ENCODE measurements around the gene FBXO24. TPM values are rescaled to one million over a fixed set of nuclear protein-coding genes. Genes with fewer than 3 reads are reported as not detected.

FBXO24 gene
- total RNA-seq, 1 donor from 2014 or later = 0.79 TPM

DNA sequence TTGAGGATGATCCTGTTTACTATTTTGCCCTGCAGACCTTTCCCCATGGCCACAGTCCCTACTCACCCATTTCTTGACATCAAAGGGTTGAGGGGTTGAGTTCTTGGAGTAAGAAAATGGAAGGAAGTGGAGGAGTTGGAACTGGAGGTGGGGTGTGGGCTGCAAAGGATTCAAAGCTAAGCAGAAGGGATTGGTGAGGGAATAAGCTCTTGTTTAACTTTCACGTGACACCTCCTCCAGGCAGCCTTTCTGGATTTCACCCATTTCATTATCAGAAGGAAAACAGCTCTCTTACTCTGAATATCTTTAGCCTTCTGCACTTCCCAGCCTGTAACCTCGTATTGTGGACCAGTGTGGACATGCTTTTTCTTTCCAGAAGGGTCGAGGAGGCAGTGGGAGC, 39.9 kb downstream of the FBXO24 start:
- TF ChIP-seq, protein P1, sequence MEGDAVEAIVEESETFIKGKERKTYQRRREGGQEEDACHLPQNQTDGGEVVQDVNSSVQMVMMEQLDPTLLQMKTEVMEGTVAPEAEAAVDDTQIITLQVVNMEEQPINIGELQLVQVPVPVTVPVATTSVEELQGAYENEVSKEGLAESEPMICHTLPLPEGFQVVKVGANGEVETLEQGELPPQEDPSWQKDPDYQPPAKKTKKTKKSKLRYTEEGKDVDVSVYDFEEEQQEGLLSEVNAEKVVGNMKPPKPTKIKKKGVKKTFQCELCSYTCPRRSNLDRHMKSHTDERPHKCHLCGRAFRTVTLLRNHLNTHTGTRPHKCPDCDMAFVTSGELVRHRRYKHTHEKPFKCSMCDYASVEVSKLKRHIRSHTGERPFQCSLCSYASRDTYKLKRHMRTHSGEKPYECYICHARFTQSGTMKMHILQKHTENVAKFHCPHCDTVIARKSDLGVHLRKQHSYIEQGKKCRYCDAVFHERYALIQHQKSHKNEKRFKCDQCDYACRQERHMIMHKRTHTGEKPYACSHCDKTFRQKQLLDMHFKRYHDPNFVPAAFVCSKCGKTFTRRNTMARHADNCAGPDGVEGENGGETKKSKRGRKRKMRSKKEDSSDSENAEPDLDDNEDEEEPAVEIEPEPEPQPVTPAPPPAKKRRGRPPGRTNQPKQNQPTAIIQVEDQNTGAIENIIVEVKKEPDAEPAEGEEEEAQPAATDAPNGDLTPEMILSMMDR (IDR thresholded peaks at IDR 0.05; ENCODE audit: insufficient read depth, low read length, poor library complexity, severe bottlenecking) = no peak
- Histone ChIP-seq H3K27me3 (ENCODE audit: control insufficient read depth, insufficient read depth, low read length) (no peaks in the 10 kb centered on the region), H3K4me3 (ENCODE audit: low read depth, low read length) (peak overlapping the region; percentile 28), H3K36me3 (ENCODE audit: control insufficient read depth, insufficient read depth, low read length) (no peaks in the 10 kb centered on the region)
- DNase-seq (ENCODE audit: low read depth) = no peak

GRCh38 chr7:100626530-100627237, 40.6 kb downstream of the FBXO24 start:
- no peak for DNase-seq (ENCODE audit: low read depth)
- TF ChIP-seq, protein P1 (IDR thresholded peaks at IDR 0.05; ENCODE audit: insufficient read depth, low read length, poor library complexity, severe bottlenecking) = no peak
- no peaks in the 10 kb centered on the region for H3K36me3 ChIP-seq (ENCODE audit: control insufficient read depth, insufficient read depth, low read length)
- H3K27me3 ChIP-seq (ENCODE audit: control insufficient read depth, insufficient read depth, low read length) = no peaks in the 10 kb centered on the region
- peak overlapping the region; percentile 28 for H3K4me3 ChIP-seq (ENCODE audit: low read depth, low read length)

- DNase-seq (ENCODE audit: low read depth) = no peak
- Histone ChIP-seq H3K36me3 (ENCODE audit: control insufficient read depth, insufficient read depth, low read length) (no peaks in the 10 kb centered on the region), H3K27me3 (ENCODE audit: control insufficient read depth, insufficient read depth, low read length) (no peaks in the 10 kb centered on the region), H3K4me3 (ENCODE audit: low read depth, low read length) (no peak overlapping the region)
- TF ChIP-seq, protein P1 (IDR thresholded peaks at IDR 0.05; ENCODE audit: insufficient read depth, low read length, poor library complexity, severe bottlenecking) = no peak
These were observed 41.1 kb downstream of the FBXO24 start for GRCh38 chr7:100627238-100627549.

DNA sequence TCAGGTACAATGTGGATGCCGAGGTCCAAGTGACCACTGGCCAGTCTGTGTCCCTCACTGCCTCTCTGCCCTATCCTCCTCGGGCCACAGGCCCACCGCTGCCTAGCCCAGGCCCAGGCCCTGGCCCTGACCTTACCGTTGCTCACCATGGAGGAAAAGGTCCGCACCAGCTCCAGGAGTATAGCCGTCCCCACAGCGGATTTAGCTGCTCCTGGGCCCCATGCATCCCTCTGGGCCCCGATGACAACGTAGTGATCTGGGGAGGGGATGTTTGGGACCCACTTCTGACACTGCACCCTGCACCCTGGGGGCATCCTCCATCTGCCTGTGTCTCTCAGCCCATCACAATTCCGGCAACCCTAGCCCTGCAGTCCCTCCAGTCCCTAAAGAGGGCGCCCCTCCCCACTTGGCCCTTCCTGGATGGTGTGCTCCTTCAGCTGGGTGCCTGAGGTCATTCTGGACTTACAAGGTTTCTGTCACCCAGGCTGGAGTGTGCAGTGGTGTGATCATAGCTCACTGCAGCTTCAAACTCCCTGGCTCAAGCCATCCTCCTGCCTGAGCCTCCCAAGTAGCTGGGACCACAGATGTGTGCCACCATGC, 43.1 kb downstream of the FBXO24 start:
- TF ChIP-seq, protein P1 (IDR thresholded peaks at IDR 0.05; ENCODE audit: insufficient read depth, low read length, poor library complexity, severe bottlenecking) = peak; percentile 32
- Histone ChIP-seq H3K4me3 (ENCODE audit: low read depth, low read length) (no peak overlapping the region), H3K36me3 (ENCODE audit: control insufficient read depth, insufficient read depth, low read length) (no peaks in the 10 kb centered on the region), H3K27me3 (ENCODE audit: control insufficient read depth, insufficient read depth, low read length) (peaks cover 15% of the 10 kb centered on the region)
- no peak for DNase-seq (ENCODE audit: low read depth)

GRCh38 chr7:100630066-100630465, 43.9 kb downstream of the FBXO24 start:
- Histone ChIP-seq H3K36me3 (ENCODE audit: control insufficient read depth, insufficient read depth, low read length) (no peaks in the 10 kb centered on the region), H3K27me3 (ENCODE audit: control insufficient read depth, insufficient read depth, low read length) (peaks cover 17% of the 10 kb centered on the region), H3K4me3 (ENCODE audit: low read depth, low read length) (no peak overlapping the region)
- TF ChIP-seq, protein P1 (IDR thresholded peaks at IDR 0.05; ENCODE audit: insufficient read depth, low read length, poor library complexity, severe bottlenecking) = no peak
- no peak for DNase-seq (ENCODE audit: low read depth)
